Activated CD8-positive, alpha-beta memory T cell treated with anti-CD3 and anti-CD28 coated beads, Interleukin-2, amount 50 U/mL, for 1 hour (primary cell): ENCODE results near the gene ZFR2.

ENCODE experiments used
- DNase-seq: peaks from one replicate; pipeline ENCODE4 v3.0.0-alpha.2; 2020; ENCODE audit errors: extremely low read depth

ZFR2 gene

DNA sequence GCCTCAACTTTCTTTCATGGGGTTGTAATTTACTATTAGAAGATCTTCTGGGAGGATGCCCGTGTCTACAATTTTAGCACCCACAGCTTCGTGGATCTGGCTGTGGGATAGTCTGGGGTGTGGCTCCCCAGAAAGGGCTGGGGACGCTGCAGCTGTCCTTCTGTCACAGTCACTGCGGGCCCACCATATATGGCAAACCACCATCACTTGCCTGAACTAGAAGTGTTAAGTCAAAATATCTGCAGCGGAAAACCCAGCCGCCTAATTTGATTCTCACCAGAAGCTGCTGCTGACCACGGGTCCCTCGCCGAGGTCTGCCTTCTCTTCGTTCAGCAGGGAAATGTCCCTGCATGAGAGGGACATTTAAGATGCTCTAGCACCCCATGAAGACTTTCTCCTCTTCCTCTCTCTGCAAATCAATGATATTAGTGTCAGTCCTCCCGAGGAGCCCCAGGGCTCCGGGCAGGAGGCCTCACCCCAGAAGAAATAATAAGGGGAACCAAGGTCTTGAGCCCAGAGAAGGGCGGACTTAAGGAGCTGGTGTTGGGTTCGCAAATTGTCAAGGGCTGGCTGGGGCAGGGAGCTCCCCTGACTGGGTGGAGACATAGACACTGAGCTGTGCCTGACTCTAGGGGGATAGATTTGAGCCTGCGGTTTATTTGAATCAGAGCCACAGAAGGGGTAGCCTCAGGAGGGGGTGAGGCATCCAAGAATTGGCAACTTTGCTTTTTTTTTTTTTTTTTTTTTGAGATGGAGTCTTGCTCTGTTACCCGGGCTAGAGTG lies 79.7 kb downstream of the ZFR2 start:
- DNase-seq: no peak

DNA sequence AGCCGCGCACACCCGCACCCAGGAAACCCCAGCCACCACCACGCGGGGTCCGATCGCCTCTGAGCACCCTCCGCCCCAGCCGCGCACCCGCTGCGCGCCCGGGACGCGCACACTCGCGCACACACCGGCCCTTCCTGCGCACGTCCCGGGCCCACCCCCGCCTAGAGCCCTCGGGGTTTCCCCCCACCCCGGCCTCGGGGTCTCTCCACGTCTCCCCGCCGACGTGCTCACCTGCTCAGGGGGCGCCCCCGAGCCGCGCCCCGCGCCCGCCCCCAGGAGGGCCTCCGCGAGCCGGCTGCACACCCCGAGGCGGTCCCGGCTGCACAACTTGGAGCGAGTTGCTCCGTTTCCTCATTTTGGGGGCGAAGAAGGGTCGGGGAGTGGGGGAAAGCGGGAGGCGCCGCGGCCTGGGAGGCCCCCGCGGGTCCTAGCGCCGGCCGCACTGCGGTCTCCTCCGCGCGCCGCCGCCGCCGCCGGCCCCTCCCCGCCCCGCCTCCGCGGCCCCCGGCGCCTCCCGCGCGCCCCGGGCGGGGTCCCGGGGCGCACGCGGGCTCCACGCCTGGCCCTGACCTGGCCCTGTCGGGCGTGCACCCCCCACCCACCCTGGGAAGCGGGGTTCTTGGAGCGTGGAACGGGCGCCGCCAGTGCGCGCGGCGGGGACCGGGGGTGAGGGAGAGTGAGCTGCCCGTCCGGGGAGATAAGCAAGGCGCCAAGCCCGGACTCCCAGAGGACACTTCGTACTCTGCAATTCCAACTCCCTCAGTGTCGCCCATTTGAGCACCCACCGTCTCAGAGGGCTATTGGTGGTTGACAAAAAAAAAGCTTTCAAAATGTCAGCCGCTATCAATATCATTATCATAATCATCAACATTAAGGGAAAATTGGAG lies 82.7 kb downstream of the ZFR2 start, which contains the start of gene MATK:
MATK (minus strand) TSS at position 444 of the 887 bp plus-strand sequence. CDS start 1,246 bp downstream, outside the sequence.
- DNase-seq: no peak

DNA sequence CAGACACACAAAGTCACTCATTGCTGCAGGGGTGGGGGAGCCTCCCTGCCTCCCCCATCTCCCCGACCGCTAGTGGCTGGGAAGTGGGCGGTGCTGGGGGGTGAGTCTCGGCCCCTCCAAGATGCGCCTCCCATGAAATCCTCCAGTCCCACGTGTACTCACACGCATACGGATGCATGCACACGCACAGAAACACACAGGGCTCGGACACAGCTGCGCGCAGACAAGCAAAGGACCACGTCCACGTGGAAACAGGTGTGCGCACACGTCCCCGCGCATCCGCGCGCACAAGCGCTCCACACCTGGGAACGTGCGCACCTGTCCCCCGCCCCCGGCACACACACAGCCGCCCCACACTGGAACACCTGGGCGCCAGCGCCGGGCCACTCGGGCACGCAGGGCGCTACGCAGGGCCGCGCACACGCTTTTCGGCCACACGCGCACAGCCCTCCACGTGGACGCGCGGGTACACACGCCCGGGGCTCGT lies 83.3 kb downstream of the ZFR2 start:
- DNase-seq: no peak

DNA sequence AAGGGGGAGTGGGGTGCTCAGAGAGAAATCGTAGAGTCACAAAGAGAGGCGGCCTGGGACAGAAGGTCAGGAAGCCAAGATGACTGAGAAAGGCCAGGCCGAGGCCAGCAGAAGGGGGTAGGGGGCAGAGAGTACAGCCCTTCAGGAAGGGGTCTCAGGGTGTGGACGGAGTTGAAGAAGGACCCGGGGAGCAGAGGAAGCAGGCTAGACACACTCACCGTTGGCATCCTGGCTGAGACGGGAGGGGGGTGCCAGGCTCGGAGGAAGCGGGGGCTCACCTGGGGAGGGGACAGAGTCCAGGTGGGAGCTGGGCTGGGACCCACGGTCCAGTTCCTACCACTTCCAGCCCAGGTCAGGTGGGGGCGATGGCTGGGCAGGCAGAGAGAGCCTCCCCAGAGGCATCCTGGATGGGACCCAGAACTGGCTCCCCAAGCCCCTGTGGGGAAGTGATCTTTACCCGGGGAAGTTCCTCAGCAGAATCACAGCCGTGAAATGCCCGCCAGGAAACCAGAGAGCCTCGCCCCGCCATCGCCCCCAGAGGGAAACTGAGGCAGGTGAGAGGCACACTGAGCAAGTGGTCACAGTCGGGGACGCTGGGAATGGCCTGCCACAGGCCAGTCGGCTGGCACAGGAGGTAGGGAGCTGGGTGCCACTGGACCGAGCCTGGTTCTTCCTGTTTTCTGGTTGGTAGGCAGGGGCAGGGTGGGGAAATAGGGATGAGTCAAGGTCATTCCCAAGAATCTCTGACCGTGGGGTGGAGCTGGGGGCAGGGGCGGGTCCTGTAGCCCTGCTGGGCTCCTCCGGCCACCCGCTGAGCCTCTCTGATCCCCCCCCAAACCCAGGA lies 84.0 kb downstream of the ZFR2 start:
- DNase-seq: no peak

DNA sequence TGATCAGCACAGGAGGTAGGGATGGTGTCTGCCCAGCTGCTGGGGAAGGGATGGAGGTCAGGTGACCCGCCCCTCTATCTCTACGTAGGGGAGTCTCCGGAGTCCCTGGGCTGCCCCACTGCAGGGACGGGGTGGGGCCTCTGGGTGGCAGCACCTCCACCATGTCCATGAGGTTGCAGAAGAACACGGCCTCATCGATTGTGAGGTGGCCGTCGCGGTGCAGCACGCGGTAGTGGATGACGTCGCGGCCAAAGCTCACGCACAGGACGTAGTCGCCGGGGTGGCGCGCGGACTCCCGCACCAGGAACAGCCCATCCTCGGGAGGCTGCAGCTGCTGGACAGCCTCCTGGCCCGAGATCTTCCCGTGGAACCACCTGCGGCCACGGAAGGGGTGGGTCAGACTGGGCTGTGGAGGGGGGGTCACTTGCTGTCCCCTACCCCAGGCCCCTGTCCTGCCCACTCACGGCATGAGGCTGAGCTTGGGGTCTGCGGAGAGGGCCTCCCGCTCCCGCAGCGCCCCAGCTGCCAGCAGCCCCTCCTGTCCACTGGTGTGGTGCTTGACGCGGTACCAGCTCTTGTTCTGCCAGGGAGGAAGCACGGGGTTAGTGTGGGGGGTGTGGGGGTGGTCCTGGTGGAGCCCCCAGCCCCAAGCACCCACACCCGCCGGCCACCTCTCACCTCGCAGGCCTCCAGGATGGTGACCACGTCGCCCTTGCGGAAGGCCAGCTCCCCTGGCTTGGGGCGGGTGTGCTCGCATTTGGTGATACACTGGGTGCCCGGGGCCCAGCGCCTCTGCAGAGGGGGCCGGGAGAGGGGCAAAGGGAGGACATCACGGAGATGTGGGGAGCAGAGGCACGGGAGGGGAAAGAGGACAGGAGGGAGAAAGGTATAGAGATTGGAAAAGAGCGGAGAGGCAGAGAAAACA lies 84.9 kb downstream of the ZFR2 start:
- no peak for DNase-seq

DNA sequence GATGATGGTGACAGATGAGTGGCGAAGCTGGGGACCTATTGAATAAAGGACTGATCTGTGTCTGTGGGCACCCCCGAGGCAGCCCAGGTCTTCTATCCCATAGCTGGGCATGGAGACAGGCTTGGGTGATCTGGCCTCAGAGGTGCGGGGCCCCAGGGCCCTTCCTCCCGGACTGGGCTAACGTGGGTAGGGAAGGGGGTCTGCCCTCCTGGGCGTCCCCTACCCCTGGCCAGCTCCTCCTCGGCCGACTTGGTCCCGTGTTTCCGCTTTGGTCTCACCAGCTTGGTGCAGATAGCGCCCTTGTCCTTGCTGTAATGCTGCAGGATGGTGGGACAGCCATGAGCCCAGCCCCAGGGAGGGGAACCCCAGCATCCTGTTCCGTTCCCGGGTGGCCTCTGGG lies 85.9 kb downstream of the ZFR2 start:
- DNase-seq: no peak

DNA sequence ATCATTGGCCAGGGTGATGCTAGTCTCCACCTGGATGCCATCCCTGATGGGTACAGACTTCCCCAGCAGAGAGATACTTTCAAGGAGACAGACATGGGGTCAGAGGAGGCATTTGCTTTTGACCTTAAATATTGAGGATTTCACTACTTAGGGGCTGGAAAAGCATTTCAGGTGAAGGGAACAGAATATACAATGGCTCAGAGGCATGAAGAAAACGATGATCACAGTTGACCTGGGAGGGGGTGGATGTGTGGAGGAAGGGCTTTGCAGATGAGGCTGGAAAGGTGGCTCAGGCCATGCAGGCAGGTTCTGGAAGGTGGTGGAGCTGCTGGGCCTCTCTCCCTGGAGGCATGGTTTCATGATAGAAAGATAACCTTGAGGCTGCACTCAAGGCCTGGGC lies 86.5 kb downstream of the ZFR2 start:
- DNase-seq: no peak

DNA sequence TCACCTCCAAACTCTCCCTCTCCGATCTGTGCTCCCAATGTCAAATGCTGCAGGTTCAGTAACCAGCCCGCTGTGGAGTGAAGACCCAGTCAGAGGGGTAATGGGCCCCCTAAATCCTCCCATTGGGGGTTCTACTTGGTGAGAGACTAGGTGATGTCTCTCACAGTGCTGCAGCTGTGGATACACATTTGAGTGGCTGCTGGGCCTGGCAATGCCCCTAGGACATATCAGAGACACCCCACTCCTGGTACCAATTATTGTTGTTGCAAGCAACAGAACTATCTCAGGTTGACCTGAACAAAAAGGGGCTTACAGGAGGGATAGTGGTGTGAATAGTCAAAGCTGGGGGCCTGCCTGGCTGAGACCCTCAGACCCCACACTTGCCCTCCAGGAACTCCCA lies 87.2 kb downstream of the ZFR2 start:
- DNase-seq: no peak

DNA sequence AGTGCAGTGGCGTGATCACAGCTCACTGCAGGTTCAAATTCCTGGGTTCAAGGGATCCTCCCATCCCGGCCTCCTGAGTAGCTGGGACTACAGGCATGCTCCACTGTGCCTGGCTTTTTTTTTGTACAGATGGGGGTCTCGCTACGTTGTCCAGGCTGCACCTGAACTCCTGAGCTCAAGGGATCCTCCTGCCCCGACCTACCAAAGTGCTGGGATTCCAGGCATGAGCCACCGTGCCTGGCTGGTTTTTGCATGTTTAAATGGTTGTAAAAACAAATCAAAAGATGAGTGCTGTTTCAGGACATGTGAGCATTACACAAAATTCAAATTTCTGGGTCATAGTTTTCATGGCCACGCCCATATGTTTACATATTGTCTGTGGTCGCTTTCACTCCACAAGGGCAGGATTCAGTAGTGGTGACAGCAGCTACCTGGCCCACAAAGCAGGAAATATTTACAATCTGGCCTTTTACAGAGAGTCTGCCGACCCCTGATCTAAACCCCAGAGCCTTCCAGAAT lies 88.0 kb downstream of the ZFR2 start:
- DNase-seq: no peak

DNA sequence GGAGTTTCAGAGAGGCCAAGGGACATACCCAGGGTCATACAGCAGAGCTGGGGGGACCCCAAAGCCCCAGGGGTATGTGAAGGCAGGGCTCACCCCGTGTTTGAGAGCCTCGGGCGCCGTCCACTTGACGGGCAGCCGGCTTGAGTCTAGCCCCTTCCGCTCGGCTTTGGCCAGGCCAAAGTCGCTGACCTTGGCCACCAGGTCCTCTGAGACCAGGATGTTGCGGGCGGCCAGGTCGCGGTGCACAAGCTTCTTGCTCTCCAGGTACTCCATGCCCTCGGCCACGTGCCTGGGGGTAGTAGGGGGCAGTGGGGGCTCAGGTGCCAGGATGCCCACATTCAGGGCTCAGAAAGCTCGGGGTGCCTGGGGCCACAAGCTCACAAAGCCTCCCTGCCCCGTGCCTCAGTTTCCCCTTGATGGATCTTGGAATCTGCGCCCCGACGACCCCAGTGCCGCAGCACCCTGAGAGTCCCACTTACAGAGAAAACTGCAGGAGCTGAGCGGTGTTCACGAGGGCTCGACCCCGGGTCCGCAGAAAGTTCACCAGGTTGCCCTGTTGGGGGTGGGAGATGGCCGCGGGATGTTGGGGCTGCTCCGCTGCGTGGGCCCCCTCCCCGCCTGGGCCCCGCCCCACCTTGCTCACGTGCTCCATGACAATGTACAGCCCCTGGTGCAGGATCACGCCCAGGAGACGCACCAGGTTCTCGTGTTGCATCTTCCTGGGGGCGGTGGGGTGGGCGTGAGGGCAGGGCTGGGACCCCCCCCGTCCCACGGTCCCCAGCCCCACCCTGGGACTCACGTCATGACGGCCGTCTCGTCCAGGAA lies 89.7 kb downstream of the ZFR2 start:
- DNase-seq: no peak

DNA sequence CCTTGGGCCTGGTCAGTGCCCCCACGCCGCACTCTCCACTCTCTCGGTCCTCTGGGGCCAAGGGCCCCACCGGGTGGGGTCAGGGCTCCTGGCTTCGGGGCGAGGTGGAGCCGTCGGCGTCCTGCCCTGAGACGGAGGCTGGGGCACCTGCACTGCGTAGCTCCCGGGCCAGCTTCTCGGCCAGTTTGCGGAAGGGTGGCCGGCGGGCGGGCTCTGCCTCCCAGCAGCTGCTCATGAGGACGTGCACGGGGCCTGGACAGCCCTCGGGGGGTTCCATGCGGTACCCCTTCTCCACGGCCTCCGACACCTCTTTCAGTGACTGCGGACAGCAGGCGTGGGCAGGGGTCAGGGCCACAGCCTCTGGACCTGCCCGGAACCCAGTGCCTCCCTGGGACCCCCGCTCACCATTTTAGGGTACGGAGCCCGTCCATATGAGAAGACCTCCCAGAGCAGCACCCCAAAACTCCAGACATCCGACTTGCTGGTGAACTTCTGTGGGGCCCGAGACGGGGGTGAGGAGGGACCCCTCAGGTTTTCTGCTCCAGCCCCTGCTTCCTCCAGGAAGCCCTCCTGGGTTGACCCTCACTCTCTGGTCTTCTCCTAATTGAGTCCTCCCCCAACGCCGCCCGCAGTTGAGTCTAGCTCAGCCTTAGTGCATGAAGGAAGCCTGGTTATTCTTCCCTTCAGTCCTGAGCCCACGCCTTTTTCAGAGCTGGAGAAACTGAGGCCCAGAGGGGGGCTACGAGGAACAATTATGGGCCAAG lies 90.6 kb downstream of the ZFR2 start:
- DNase-seq: no peak

DNA sequence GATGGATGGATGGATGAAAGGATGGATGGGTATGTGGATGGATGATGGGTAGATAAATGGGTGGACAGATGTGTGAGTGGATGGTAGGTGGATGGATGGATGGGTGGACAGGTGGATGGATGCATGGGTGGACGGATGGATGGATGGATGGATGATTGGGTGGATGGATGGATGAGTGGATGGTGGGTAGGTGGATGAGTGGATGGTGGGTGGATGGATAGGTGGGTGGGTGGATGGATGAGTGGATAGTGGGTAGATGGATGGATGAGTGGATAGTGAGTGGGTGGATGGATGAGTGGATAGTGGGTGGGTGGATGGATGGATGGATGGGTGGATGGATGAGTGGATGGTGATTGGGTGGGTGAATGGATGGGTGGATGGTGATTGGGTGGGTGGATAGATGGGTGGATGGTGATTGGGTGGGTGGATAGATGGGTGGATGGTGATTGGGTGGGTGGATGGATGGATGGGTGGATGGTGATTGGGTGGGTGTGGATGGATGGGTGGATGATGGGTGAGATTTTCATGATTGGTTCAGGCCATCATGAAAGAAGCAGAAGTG lies 92.3 kb downstream of the ZFR2 start:
- DNase-seq: no peak

DNA sequence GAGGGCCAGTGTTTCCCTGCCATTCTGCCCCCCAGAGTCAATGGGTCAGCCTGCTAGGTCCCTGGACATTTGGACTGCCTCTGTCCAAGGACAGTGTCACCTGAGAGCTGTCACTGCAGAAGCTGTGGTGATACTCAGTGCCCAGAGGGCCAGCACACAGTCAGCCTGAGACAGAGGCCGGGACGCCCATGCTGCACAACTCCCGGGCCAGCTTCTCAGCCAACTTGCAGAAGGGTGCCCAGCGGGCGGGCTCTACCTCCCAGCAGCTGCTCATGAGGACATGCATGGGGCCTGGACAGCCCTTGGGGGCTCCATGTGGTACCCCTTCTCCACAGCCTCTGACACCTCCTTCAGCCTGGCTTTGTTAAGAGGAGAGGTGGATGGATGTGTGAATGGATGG lies 93.0 kb downstream of the ZFR2 start:
- no peak for DNase-seq

DNA sequence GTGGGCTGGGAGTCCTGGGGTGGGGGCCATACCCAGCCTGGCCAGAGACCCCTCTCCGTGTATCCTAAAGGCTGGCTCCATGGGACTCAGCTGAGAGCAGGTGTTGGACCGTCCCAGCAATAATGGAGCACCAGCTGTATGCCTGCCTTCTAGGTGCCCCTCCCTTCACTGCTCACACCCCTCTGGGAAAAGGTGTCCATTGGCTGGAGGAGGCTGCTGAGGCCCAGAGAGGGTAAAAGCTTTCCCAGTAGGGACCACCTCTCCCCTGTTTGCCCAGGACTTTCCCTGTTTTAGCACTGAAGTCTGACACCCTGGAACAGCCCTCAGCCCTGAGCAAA lies 93.5 kb downstream of the ZFR2 start:
- DNase-seq: no peak

DNA sequence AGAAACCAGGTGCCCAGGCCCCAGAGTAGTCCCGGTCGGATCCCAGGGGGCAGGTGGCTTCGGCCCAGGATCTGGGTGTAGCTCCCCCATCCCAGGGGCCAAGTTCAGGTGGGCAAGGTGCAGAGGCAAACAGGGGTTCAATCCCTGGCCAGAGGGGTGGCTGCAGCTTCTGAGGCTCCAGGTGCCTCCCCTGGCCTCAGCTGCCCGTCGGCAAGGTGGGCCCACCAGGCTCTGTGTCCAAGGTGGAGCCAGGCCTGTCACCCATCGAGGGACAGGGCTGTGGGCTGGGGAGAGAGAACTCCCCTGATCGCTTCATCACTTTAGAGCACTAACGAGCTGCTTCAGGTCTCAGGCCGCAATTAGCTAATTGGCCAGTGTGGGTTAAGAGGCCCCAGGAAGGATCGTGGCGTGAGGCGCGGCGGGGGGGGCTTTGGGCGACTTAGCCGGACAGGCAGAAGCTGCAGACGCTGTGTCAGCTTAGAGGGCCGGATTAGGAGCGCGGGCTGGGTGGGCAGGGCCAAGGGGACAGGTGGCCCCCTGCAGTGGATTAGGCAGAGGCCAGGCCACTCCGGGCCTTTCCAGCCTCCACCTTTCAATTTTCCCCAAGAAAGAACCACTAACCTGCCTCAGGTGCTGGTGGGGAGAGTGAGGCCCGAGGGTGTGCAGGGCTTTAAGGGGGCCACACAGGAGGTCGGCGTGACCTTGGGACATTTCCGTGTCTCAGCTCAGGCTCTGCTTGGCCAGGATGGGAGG lies 94.0 kb downstream of the ZFR2 start:
- DNase-seq: no peak

DNA sequence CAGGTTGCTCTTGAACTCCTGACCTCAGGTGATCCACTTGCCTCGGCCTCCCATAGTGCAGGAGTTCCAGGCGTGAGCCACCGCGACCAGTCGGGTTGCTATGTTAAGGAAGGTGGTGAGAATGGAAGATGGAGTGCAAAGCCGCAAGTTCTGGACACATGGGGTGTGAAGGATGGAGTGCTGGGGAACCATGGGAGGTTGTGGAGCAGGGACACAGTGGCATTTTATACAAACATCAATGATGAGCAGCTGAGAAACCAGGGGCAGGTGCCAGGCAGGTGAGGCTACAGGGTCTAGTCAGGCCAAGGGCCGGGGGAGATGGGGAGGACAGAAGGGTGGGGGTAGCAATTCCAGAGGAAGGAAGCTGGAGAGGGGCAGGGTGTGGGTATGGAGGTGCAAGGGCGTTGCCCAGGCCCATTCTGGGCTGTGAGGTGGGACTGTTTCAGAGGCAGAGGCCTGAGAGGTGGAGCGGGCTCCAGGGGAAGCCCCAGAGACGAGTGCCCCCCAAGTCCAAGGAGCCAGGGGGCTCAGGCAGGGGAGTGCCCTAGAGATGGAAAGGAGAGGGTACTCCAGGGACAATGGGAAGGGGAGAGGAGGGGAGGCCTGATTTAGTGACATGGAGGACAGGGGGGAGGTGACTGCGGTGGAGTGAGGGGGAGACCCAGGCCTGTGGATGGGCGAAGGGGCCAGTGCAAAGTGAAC lies 94.9 kb downstream of the ZFR2 start:
- DNase-seq: no peak

DNA sequence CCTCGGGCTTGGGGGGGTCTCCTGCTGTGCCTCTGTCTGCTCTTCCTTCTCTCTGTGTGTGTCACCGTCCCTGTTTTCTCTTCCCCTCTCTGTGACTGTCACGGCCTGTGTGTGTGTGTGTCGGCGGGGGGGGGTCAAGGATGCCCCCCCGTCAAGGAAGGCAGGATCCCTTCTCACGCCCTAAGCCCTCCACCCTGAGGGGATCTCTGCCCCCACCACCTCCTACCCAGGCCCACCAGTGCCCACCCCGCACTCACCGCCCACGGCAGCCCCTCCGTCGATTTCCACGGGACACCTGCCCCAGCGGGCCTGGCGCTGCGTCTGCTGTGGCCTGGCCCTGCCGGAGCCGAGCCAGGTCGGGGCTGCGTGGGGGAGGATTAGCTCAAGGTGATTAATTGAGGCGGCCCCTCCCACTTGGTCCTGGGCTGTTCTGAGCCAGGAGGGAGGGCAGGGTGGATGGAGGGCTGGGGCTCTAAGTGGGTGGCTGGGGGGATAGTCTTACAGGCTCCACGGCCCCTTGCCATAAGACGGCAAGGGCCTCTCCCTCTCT lies 96.9 kb downstream of the ZFR2 start, which contains the start of gene RAX2:
RAX2 (minus strand) TSS at position 323 of the 550 bp plus-strand sequence. CDS start 486 bp downstream, outside the sequence.
- DNase-seq: no peak
